GM23338 (cell line): Measurements from ENCODE around the gene DGAT2. TPM values are rescaled to one million over a fixed set of nuclear protein-coding genes. Genes with fewer than 3 reads are reported as not detected.

Source experiments
- polyA plus RNA-seq: library from polyadenylated mRNA; unstranded; fragments of >200 nt; fragmentation: Nextera tagmentation; extraction: Ambion mirVana; gene quantifications from 2 replicates; pipeline ENCODE4 v1.2.1, GENCODE V29; 2016
- small RNA-seq: library from RNA; depleted of rRNA; stranded (forward); fragments of <200 nt; gene quantifications from one replicate; pipeline ENCODE3, GENCODE V24; 2014; ENCODE audit warnings: low replicate concordance
- total RNA-seq: library from RNA; depleted of rRNA; stranded (reverse); fragments of >200 nt; shearing (Covaris generic); gene quantifications from 2 replicates; pipeline ENCODE4 v1.2.3, GENCODE V29; 2014; rRNA removed

The DGAT2 gene
- total and polyA plus RNA-seq, 2 experiments from 2014 or later = 1.9 to 2.6 TPM

Small RNA genes within 50 kb of the gene (small RNA-seq; reads per million reads assigned to genes)
- gene RF00019 = not detected
- not detected for gene RN7SL786P

Other genes starting within 250 kb of the DGAT2 start
- 3.3 and 4.9 TPM in 2 replicates for gene GDPD5, start 242.8 kb upstream of the DGAT2 start, total RNA-seq
- gene GDPD5, start 242.8 kb upstream of the DGAT2 start, polyA plus RNA-seq = 1.6 and 1.7 TPM in 2 replicates
- 1,217 and 1,375 TPM in 2 replicates for gene SERPINH1, start 206.5 kb upstream of the DGAT2 start, total RNA-seq
- 238 and 269 TPM in 2 replicates for gene SERPINH1, start 206.5 kb upstream of the DGAT2 start, polyA plus RNA-seq
- 0.50 and 1.2 TPM in 2 replicates for gene MAP6, start 99.7 kb upstream of the DGAT2 start, total RNA-seq
- gene MAP6, start 99.7 kb upstream of the DGAT2 start, polyA plus RNA-seq = 0.16 and 0.31 TPM in 2 replicates
- gene MOGAT2, start 50.9 kb upstream of the DGAT2 start, total RNA-seq = not detected in 2 replicates
- gene MOGAT2, start 50.9 kb upstream of the DGAT2 start, polyA plus RNA-seq = not detected in 2 replicates
- gene UVRAG, start 46.4 kb downstream of the DGAT2 start, total RNA-seq = 11.4 and 15.3 TPM in 2 replicates
- 15.4 and 17.4 TPM in 2 replicates for gene UVRAG, start 46.4 kb downstream of the DGAT2 start, polyA plus RNA-seq